GM13977 (cell line): ENCODE results near the gene PAQR4.

Experiments
- DNase-seq: peaks from one replicate; pipeline ENCODE4 v3.0.0; 2012; ENCODE audit warnings: low spot score
- CTCF ChIP-seq: IDR thresholded peaks from 2 replicates; pipeline ENCODE4 v1.5.1; 2012; ENCODE audit warnings: mild to moderate bottlenecking, control low read depth; ENCODE audit not compliant: insufficient read depth; ENCODE audit errors: extremely low read depth, missing control alignments
- in situ Hi-C: fragments of 300-500 bp; cut with MboI; formaldehyde crosslinking; loops from one replicate; pipeline ENCODE4 v1.12.0; 2022; ENCODE audit warnings: low sequenced_read_pairs, low pct_unique_long_range_greater_than_20kb, mixed read lengths, inconsistent platforms; ENCODE audit not compliant: unreplicated experiment

Gene PAQR4

GRCh38 chr16:2953706-2954627, 15.2 kb upstream of the PAQR4 start:
- no peak for DNase-seq
- no peak for TF ChIP-seq CTCF
- in situ Hi-C loops, result no loop called here

DNA sequence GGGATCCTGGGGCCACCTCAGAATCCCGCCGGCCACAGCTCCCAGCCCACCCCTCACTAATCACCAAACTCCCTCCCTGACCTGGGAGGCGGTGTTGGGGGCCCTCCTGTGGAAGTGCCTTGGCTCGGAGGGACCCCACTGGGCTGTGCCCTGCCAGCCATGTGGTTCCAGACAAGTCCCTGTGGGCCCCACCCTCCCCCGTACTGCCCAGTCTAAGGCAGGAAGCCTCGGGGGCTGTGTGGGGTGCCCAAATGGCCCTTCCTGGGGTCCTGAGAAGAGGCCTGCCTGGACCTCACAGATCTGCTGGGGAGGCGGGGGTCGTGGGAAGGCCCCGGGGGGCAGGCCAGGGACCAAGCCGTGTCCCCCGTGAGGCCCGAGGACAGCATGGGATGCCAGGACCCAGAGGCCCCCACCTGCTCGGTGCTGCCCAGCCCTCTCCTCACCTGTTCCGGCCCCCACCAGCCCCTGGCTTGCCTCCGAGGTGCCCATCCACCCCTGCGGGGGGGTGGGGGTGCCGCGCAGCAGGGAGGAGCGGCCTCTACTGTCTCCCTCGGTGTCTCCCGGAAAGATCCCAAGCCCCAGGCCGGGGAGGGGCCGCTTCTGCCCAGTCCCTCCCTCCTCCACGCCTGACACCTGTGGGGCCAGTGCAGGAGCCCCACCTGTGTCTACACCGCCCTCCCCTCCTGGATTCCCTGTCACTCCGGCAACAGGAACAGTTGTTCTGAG, 14.3 kb upstream of the PAQR4 start:
- no peak for TF ChIP-seq CTCF
- no peak for DNase-seq
- in situ Hi-C loops, result no loop called here

DNA sequence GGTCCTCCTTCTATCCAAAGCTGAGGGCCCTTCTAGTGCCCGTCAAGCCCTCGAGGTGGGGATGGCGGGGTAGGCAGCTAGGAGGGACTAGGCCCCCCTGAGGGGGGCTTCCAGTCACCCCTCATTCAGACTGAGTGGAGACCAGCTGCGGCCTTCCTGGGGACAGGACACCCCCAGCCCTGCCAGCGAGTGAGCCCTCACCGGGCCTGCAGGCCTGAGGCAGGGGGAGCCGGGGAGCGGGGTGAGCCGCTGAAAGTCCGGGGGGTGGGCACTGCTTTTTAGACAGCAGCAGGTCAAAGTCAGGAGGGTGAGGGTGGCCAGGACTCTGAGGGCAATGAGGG, 13.7 kb upstream of the PAQR4 start:
- TF ChIP-seq CTCF, result no peak
- in situ Hi-C loops, result no loop called here
- no peak for DNase-seq

DNA sequence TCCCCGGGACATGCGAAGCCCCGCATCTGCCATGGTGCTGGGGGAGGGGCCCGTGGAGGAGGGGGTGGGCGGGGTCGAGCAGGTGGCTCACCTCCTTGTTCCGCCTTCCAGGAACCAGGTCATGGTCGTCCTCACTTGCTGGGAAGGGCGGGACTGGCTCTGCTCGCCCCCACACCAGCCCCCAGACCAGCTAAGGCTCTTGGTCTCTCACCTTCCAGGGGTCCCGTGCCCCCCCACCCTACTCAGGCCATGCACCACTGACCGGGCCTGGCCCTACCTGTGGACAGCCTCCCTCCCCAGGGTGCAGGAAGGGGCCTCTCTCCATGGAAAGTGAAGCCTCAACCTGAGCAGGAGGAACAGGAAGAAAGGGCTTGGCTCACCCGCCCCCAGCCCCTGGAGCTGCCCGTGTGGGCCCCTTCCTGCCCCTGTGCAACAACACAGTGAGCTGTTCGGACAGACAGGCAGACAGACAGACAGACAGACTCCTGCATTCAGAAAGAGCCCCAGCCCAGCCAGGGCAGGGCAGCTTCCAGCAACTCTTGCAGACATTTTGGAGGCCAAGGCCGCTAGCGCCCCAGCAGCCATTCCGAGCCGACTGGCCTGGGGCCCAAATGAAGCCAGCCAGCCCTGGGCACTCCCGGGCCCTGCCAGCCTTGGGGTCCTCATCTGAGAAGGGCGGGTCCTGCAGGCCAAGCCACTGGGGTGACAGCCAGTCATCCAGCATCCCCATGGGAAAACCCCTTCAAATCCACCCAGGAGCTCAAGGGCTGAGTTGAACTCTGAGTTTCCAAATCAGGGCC, 13.2 kb upstream of the PAQR4 start:
- in situ Hi-C loops, result no loop called here
- no peak for DNase-seq
- no peak for TF ChIP-seq CTCF

GRCh38 chr16:2956579-2956956, 12.6 kb upstream of the PAQR4 start:
- no peak for TF ChIP-seq CTCF
- DNase-seq, result no peak
- in situ Hi-C loops, result no loop called here

GRCh38 chr16:2959206-2959605, 9.9 kb upstream of the PAQR4 start:
- in situ Hi-C loops, result no loop called here
- DNase-seq, result no peak
- TF ChIP-seq CTCF, result no peak
